Spleen (tissue), 11 donors: ENCODE data around the gene OR2M2. TPM values are rescaled to one million over a fixed set of nuclear protein-coding genes. Genes with fewer than 3 reads are reported as not detected.

Source experiments
- DNase-seq: peaks from one replicate; pipeline ENCODE4 v3.0.0-alpha.2; 2020
- H3K27ac ChIP-seq, 8 donors: fragments of 200-600 bp; sonication (generic) in 7 of 8; 1 replicate in 4 of 8; 2 replicates in 4 of 8; pipeline versions ENCODE4 v1.5.0 to v1.8.0; 2016 to 2021; ENCODE audit warnings: inconsistent platforms in 4 of 8, mild to moderate bottlenecking in 4 of 8, moderate library complexity in 1 of 8
- H3K27me3 ChIP-seq, 7 donors: fragments of 200-600 bp; sonication (generic) in 6 of 7; replicated peaks in 1 of 7; 1 replicate in 4 of 7; 2 replicates in 3 of 7; pipeline versions ENCODE4 v1.5.0 to v1.8.0; 2016 to 2021; ENCODE audit warnings: inconsistent platforms in 3 of 7, mild to moderate bottlenecking in 1 of 7
- H3K36me3 ChIP-seq, 6 donors: fragments of 200-600 bp; sonication (generic) in 5 of 6; 1 replicate in 4 of 6; 2 replicates in 2 of 6; pipeline versions ENCODE4 v1.5.0 to v1.8.0; 2016 to 2021; ENCODE audit warnings: inconsistent platforms in 2 of 6
- H3K4me1 ChIP-seq, 6 donors: fragments of 200-600 bp; sonication (generic) in 5 of 6; 1 replicate in 3 of 6; 2 replicates in 3 of 6; pipeline versions ENCODE4 v1.5.0 to v1.8.0; 2016 to 2021; ENCODE audit warnings: inconsistent platforms in 3 of 6
- H3K4me3 ChIP-seq, 8 donors: fragments of 200-600 bp; sonication (generic) in 7 of 8; 1 replicate in 4 of 8; 2 replicates in 4 of 8; pipeline versions ENCODE4 v1.5.0 to v1.8.0; 2016 to 2021; ENCODE audit warnings: inconsistent platforms in 4 of 8, mild to moderate bottlenecking in 4 of 8, moderate library complexity in 2 of 8
- H3K9me3 ChIP-seq, 8 donors: fragments of 200-600 bp; sonication (generic) in 7 of 8; 1 replicate in 4 of 8; 2 replicates in 4 of 8; pipeline versions ENCODE4 v1.5.0 to v1.8.0; 2016 to 2021; ENCODE audit warnings: inconsistent platforms in 4 of 8
- POLR2A ChIP-seq, 3 donors: fragments of 450-650 bp; IDR thresholded peaks; one replicate each; pipeline ENCODE4 v1.5.1; 2017; ENCODE audit warnings: antibody characterized with exemption in 3 of 3, mild to moderate bottlenecking in 1 of 3
- POLR2AphosphoS5 ChIP-seq, 3 donors: sonication (generic); formaldehyde crosslinking; IDR thresholded peaks; one replicate each; pipeline ENCODE4 v1.5.1; 2017; ENCODE audit warnings: antibody characterized with exemption in 3 of 3
- WGBS, 5 donors: extraction: QIAGEN DNeasy Blood & Tissue Kit in 3 of 5; methylation state at CpG; one replicate each; pipeline versions ENCODE4 v1.1.5 to v1.1.7; 2013 to 2018; 5-methylcytosine and 5-hydroxymethylcytosine counted together
- intact Hi-C: fragments of 100-400 bp; cut with DNase I; formaldehyde crosslinking; loops from one replicate; pipeline ENCODE4 v1.15.0; 2023; ENCODE audit warnings: low total_unique reads
- polyA plus RNA-seq, 3 donors: library from polyadenylated mRNA; stranded (reverse); fragments of 200-250 nt; gene quantifications; one replicate each; pipeline ENCODE4 v1.2.1, GENCODE V29; 2013
- total RNA-seq, 7 donors: library from RNA; depleted of rRNA in 3 of 7; stranded (reverse); fragments of >200 nt in 3 of 7; fragmentation: NEBNext Ultra II Directional in 4 of 7; extraction: Animal tissue kit (Norgen Biotek cat#: 25700) in 4 of 7; gene quantifications; one replicate each; pipeline versions ENCODE4 v1.1.0 to v1.2.1, GENCODE V29; 2016 to 2021
- TF ChIP-seq, protein P1 (sequence below), 11 experiments: fragments of 200-600 bp in 7 of 11; fragments of 450-650 bp in 4 of 11; sonication (generic) in 4 of 11; IDR thresholded peaks in 8 of 11; conservative IDR thresholded peaks in 3 of 11; 1 replicate in 7 of 11; 2 replicates in 4 of 11; pipeline versions ENCODE4 v1.4.0 to v1.8.0; 2016 to 2021; ENCODE audit warnings: antibody characterized with exemption in 11 of 11, inconsistent platforms in 4 of 11, mild to moderate bottlenecking in 1 of 11
- donor health status: healthy with polysubstance abuse.
- donor health status: DM: no; HTN: no; CAD: no; lungs with moderate emphysema.
- donor health status: DM: no; HTN: no; CAD: no.
- donor health status: Bipolar disorder and iron deficiency.
- donor health status: healthy.
- donor health status: DM: no; HTN: no; CAD: no.
- donor health status: DM: yes; HTN: yes; CAD: no.

Gene OR2M2
- total and polyA plus RNA-seq, 10 donors, result not detected

DNA sequence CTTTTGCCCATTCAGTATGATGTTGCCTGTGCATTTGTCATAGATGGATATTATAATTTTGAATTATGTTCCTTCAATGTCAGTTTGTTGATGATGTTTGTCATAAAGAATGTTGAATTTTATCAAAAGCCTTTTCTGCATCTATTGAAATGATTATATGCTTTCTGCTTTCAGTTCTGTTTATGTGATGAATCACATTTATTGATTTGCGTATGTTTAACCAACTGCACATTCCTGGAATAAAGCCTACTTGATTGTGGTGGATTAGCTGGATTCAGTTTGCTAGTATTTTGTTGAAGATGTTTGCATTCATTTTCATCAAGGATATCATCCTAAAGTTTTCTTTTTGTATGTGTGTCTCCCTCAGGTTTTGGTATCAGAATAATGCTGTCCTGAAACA lies 50.9 kb downstream of the OR2M2 start:
- H3K4me3 ChIP-seq, result no peak overlapping the region
- peaks cover 0 to 18% (median 7%) of the 10 kb centered on the region in 8 donors for H3K9me3 ChIP-seq
- no peaks in the 10 kb centered on the region for H3K4me1 ChIP-seq
- TF ChIP-seq POLR2A (IDR thresholded peaks at IDR 0.05) (no peak), POLR2AphosphoS5 (IDR thresholded peaks at IDR 0.05) (no peak)
- TF ChIP-seq, protein P1, sequence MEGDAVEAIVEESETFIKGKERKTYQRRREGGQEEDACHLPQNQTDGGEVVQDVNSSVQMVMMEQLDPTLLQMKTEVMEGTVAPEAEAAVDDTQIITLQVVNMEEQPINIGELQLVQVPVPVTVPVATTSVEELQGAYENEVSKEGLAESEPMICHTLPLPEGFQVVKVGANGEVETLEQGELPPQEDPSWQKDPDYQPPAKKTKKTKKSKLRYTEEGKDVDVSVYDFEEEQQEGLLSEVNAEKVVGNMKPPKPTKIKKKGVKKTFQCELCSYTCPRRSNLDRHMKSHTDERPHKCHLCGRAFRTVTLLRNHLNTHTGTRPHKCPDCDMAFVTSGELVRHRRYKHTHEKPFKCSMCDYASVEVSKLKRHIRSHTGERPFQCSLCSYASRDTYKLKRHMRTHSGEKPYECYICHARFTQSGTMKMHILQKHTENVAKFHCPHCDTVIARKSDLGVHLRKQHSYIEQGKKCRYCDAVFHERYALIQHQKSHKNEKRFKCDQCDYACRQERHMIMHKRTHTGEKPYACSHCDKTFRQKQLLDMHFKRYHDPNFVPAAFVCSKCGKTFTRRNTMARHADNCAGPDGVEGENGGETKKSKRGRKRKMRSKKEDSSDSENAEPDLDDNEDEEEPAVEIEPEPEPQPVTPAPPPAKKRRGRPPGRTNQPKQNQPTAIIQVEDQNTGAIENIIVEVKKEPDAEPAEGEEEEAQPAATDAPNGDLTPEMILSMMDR (IDR thresholded peaks at IDR 0.05 in 8 of 11, conservative IDR thresholded peaks at IDR 0.05 in 3 of 11), result no peak
- 84 to 93% (median 85%) methylated on average over 1 of the region's 1 CpG for WGBS, 5 donors
- no peak for DNase-seq
- intact Hi-C loops, result no loop called here
- no peaks in the 10 kb centered on the region for H3K27me3 ChIP-seq
- no peaks in the 10 kb centered on the region for H3K36me3 ChIP-seq
- H3K27ac ChIP-seq, result no peak overlapping the region

DNA sequence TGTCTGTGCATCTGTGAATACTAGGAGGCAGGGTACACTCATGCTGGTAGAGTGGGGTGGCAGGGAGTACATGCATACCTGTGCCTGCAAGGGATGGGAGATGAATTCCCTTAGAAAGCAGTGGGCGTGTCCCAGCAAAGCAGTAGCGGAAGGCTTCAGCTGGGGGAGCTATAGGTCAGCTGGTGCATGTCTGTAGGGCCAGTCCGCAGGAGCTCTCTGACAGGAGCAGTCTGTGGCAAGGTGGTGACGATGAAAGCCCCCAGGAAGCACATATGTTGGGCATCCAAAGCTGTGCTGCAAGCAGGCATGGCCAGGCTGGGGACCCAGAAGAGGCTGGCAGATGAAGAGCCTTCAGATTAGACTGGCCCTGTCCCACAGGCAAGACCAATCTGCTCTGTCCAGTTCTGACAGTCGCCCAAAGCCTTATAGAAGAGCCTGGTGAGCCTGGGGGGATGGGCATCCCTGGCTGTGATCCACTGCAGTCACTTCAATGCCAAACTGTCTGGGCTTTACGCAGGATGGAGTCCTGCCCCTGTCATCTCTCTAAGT lies 54.8 kb downstream of the OR2M2 start:
- H3K9me3 ChIP-seq, result peaks cover 0 to 13% (median 7%) of the 10 kb centered on the region in 8 donors
- intact Hi-C loops, result no loop called here
- H3K4me3 ChIP-seq, result no peak overlapping the region
- DNase-seq, result no peak
- no peak overlapping the region for H3K27ac ChIP-seq
- H3K27me3 ChIP-seq, result no peaks in the 10 kb centered on the region
- TF ChIP-seq POLR2A (IDR thresholded peaks at IDR 0.05), result no peak
- TF ChIP-seq, protein P1 (IDR thresholded peaks at IDR 0.05 in 8 of 11, conservative IDR thresholded peaks at IDR 0.05 in 3 of 11), result no peak
- TF ChIP-seq POLR2AphosphoS5 (IDR thresholded peaks at IDR 0.05), result no peak
- no peaks in the 10 kb centered on the region for H3K4me1 ChIP-seq
- no peaks in the 10 kb centered on the region for H3K36me3 ChIP-seq
- WGBS, 5 donors, result 64 to 86% (median 79%) methylated on average over 6 of the region's 6 CpGs

Other genes with a start within 250 kb of the OR2M2 start
- gene OR2AJ1, start 249.9 kb upstream of the OR2M2 start, total RNA-seq, result 1 to 10 TPM in 3 of 7 donors, under 1 TPM in 3, not detected in 1; 0.52 to 2.1 (median 1.2) TPM
- under 1 TPM in 1 of 3 donors, not detected in 2; 0.03 TPM for gene OR2AJ1, start 249.9 kb upstream of the OR2M2 start, polyA plus RNA-seq
- 1 to 10 TPM in 5 of 7 donors, under 1 TPM in 2; 0.65 to 3.8 (median 1.8) TPM for gene OR2L8, start 226.0 kb upstream of the OR2M2 start, total RNA-seq
- not detected for gene OR2L8, start 226.0 kb upstream of the OR2M2 start, polyA plus RNA-seq
- 1 to 10 TPM in 4 of 7 donors, under 1 TPM in 3; 0.49 to 3.1 (median 1.5) TPM for gene OR2AK2, start 209.6 kb upstream of the OR2M2 start, total RNA-seq
- gene OR2AK2, start 209.6 kb upstream of the OR2M2 start, polyA plus RNA-seq, result not detected
- 1 to 10 TPM in 1 of 7 donors, under 1 TPM in 6; 0.29 to 3.1 (median 0.46) TPM for gene OR2L5, start 161.2 kb upstream of the OR2M2 start, total RNA-seq
- under 1 TPM in 1 of 3 donors, not detected in 2; 0.03 TPM for gene OR2L5, start 161.2 kb upstream of the OR2M2 start, polyA plus RNA-seq
- gene OR2L2, start 144.8 kb upstream of the OR2M2 start, total RNA-seq, result 1 to 10 TPM in 4 of 7 donors, under 1 TPM in 3; 0.19 to 5.2 (median 1.0) TPM
- under 1 TPM; 0.04 to 0.32 (median 0.05) TPM for gene OR2L2, start 144.8 kb upstream of the OR2M2 start, polyA plus RNA-seq
- gene OR2L3, start 128.0 kb upstream of the OR2M2 start, total RNA-seq, result 1 to 10 TPM in 1 of 7 donors, under 1 TPM in 6; 0.27 to 1.0 (median 0.32) TPM
- gene OR2L3, start 128.0 kb upstream of the OR2M2 start, polyA plus RNA-seq, result under 1 TPM in 1 of 3 donors, not detected in 2; 0.06 TPM
- gene OR2L13, start 79.6 kb upstream of the OR2M2 start, total RNA-seq, result 1 to 10 TPM in 1 of 7 donors, under 1 TPM in 4, not detected in 2; 0.23 to 1.1 (median 0.60) TPM
- under 1 TPM; 0.14 to 0.32 (median 0.22) TPM for gene OR2L13, start 79.6 kb upstream of the OR2M2 start, polyA plus RNA-seq
- not detected for gene OR2M5, start 29.7 kb upstream of the OR2M2 start, total RNA-seq
- not detected for gene OR2M5, start 29.7 kb upstream of the OR2M2 start, polyA plus RNA-seq
- gene OR2M3, start 22.4 kb downstream of the OR2M2 start, total RNA-seq, result under 1 TPM in 2 of 7 donors, not detected in 5; 0.03 to 0.13 TPM
- gene OR2M3, start 22.4 kb downstream of the OR2M2 start, polyA plus RNA-seq, result not detected
- not detected for gene OR2M4, start 56.6 kb downstream of the OR2M2 start, total RNA-seq
- under 1 TPM in 1 of 3 donors, not detected in 2; 0.02 TPM for gene OR2M4, start 56.6 kb downstream of the OR2M2 start, polyA plus RNA-seq
- gene OR2T33, start 103.2 kb downstream of the OR2M2 start, total RNA-seq, result not detected
- gene OR2T33, start 103.2 kb downstream of the OR2M2 start, polyA plus RNA-seq, result not detected
- gene OR2T12, start 128.6 kb downstream of the OR2M2 start, total RNA-seq, result not detected
- gene OR2T12, start 128.6 kb downstream of the OR2M2 start, polyA plus RNA-seq, result not detected
- not detected for gene OR2M7, start 149.7 kb downstream of the OR2M2 start, total RNA-seq
- gene OR2M7, start 149.7 kb downstream of the OR2M2 start, polyA plus RNA-seq, result not detected
- gene OR14C36, start 174.0 kb downstream of the OR2M2 start, total RNA-seq, result not detected
- gene OR14C36, start 174.0 kb downstream of the OR2M2 start, polyA plus RNA-seq, result not detected
- not detected for gene OR2T4, start 186.8 kb downstream of the OR2M2 start, total RNA-seq
- gene OR2T4, start 186.8 kb downstream of the OR2M2 start, polyA plus RNA-seq, result not detected
- gene OR2T6, start 200.9 kb downstream of the OR2M2 start, total RNA-seq, result not detected
- not detected for gene OR2T6, start 200.9 kb downstream of the OR2M2 start, polyA plus RNA-seq
- not detected for gene OR2T1, start 228.2 kb downstream of the OR2M2 start, total RNA-seq
- not detected for gene OR2T1, start 228.2 kb downstream of the OR2M2 start, polyA plus RNA-seq